ENCODE results near the gene CGN.

The CGN gene

GRCh38 chr1:151584780-151585179, 73.6 kb downstream of the CGN start (continued):
- no peak for TF ChIP-seq PRDM4 (tag by site-specific recombination; IDR thresholded peaks at IDR 0.05)
- no peak for TF ChIP-seq ZNF660 (tag by site-specific recombination; IDR thresholded peaks at IDR 0.05)
- no peak for TF ChIP-seq ZNF549 (tag by site-specific recombination; IDR thresholded peaks at IDR 0.05)
- TF ChIP-seq ZNF146 (tag by site-specific recombination; IDR thresholded peaks at IDR 0.05) = no peak
- no peak for TF ChIP-seq HOXD13 (CRISPR knock-in tag; IDR thresholded peaks at IDR 0.05; ENCODE audit: borderline replicate concordance)
- TF ChIP-seq ZNF629 (tag by site-specific recombination; IDR thresholded peaks at IDR 0.05) = no peak

GRCh38 chr1:151585622-151586021, 74.4 kb downstream of the CGN start:
- Histone ChIP-seq H3K36me3 (ENCODE audit: control insufficient read depth in 2 of 2, insufficient read depth in 1 of 2, low read length in 2 of 2) (peaks cover 0 to 25% of the 10 kb centered on the region in 2 experiments; a peak in 2 of 3 replicates), H3K9me3 (ENCODE audit: control insufficient read depth, insufficient read depth, low read depth, low read length) (no peaks in the 10 kb centered on the region), H3K4me1 (ENCODE audit: control insufficient read depth, insufficient read depth, low read length) (no peaks in the 10 kb centered on the region), H3K27ac (ENCODE audit: extremely low read depth, low read depth, low read length) (no peak overlapping the region), H3K4me3 (ENCODE audit: low read depth, low read length) (no peak overlapping the region)
- TF ChIP-seq ZFP41 (tag by site-specific recombination; IDR thresholded peaks at IDR 0.05; ENCODE audit: borderline replicate concordance) (no peak), ZNF645 (tag by site-specific recombination; IDR thresholded peaks at IDR 0.05) (no peak), PRDM4 (tag by site-specific recombination; IDR thresholded peaks at IDR 0.05) (0 out of 2 replicates have a peak, but pooled peaks have one; percentile 18), SCRT2 (tag by site-specific recombination; IDR thresholded peaks at IDR 0.05) (peak; percentile 68; the same call in 1 of the 2 replicates)
- CTCF ChIA-PET = interaction anchor here (0.6 to 1.0 kb wide), 4 partner anchors 12 to 152 kb away, joined by 3 read pairs; no protein-coding TSS in a partner anchor
- POLR2A ChIA-PET = interaction anchor here (0.6 to 1.5 kb wide), 3 partner anchors 23 to 46 kb away, joined by 3 to 5 read pairs (median 3); partner anchors contain the start of gene TUFT1

All from HEK293 (cell line).